Panc1 (cell line): Measurements from ENCODE around the gene NT5DC1. TPM values are rescaled to one million over a fixed set of nuclear protein-coding genes. Genes with fewer than 3 reads are reported as not detected.

Source experiments
- ATAC-seq: fragments of 200-7000 bp; cut with Tn5 transposase; 2 replicates; pipeline ENCODE4 v1.9.1; 2020; ENCODE audit warnings: mild to moderate bottlenecking, moderate library complexity
- BruUV-seq: library from RNA; stranded (reverse); fragments of 400-500 nt; replicated peaks from 2 replicates; lab custom pipeline; 2021; lab: Mats Ljungman, UMichigan
- CTCF ChIA-PET: fragments of 300-600 bp; sonication (Branson Sonifier 250); formaldehyde crosslinking; loops from one replicate; lab custom pipeline; 2022; ENCODE audit warnings: antibody characterized with exemption; lab: Charles Lee
- POLR2A ChIA-PET: fragments of 300-600 bp; sonication (Branson Sonifier 250); formaldehyde crosslinking; loops from one replicate; lab custom pipeline; 2022; ENCODE audit warnings: antibody characterized with exemption; lab: Charles Lee
- DNase-seq: peaks from one replicate; pipeline ENCODE4 v3.0.0-alpha.2; 2010; ENCODE audit warnings: low read depth, low spot score
- H3K27ac ChIP-seq: 2 replicates; pipeline ENCODE4 v1.5.1; 2011; ENCODE audit warnings: mild to moderate bottlenecking, low read length, inconsistent platforms
- H3K27me3 ChIP-seq: fragments of 200-500 bp; sonication (Bioruptor generic); 2 replicates; pipeline ENCODE4 v1.6.0; 2014; ENCODE audit warnings: low read length, inconsistent platforms; ENCODE audit not compliant: control insufficient read depth, insufficient read depth
- H3K36me3 ChIP-seq: fragments of 200-500 bp; sonication (Bioruptor generic); 2 replicates; pipeline ENCODE4 v1.5.1; 2014; ENCODE audit warnings: inconsistent platforms, mild to moderate bottlenecking, low read length, moderate library complexity; ENCODE audit not compliant: control insufficient read depth, insufficient read depth
- H3K4me1 ChIP-seq: 2 replicates; pipeline ENCODE4 v1.5.1; 2011; ENCODE audit warnings: inconsistent platforms, mild to moderate bottlenecking, low read length, moderate library complexity; ENCODE audit not compliant: control insufficient read depth, insufficient read depth
- H3K4me3 ChIP-seq, 2 experiments: 2 replicates each; pipeline ENCODE4 v1.5.1; 2011 to 2012; ENCODE audit warnings: low read depth in 2 of 2, low read length in 2 of 2, mild to moderate bottlenecking in 2 of 2, inconsistent platforms in 1 of 2, moderate library complexity in 1 of 2
- H3K9me3 ChIP-seq: fragments of 200-500 bp; sonication (Bioruptor generic); 2 replicates; pipeline ENCODE4 v1.5.1; 2014; ENCODE audit warnings: low read depth, mild to moderate bottlenecking, inconsistent platforms, low read length, moderate library complexity; ENCODE audit not compliant: control insufficient read depth, insufficient read depth
- CTCF ChIP-seq: fragments of 450-650 bp; IDR thresholded peaks from 2 replicates; pipeline ENCODE4 v1.5.1; 2017; ENCODE audit warnings: mild to moderate bottlenecking
- POLR2AphosphoS5 ChIP-seq: IDR thresholded peaks from 2 replicates; pipeline ENCODE4 v1.6.1; 2012; ENCODE audit warnings: mild to moderate bottlenecking, low read depth, low read length, moderate library complexity
- REST ChIP-seq, 2 experiments: IDR thresholded peaks; 2 replicates each; pipeline ENCODE4 v1.6.1; 2011 to 2012; ENCODE audit warnings: low read depth in 2 of 2, control low read depth in 1 of 2, low read length in 1 of 2, mild to moderate bottlenecking in 1 of 2, moderate library complexity in 1 of 2; ENCODE audit not compliant: insufficient read depth in 1 of 2
- SIN3A ChIP-seq: IDR thresholded peaks from 2 replicates; pipeline ENCODE4 v1.6.1; 2012; ENCODE audit warnings: low read depth, mild to moderate bottlenecking, low read length, moderate library complexity, borderline replicate concordance; ENCODE audit not compliant: insufficient read depth
- TCF7L2 ChIP-seq: IDR thresholded peaks from 2 replicates; pipeline ENCODE4 v1.6.1; 2011; ENCODE audit warnings: mild to moderate bottlenecking, low read depth, low read length, inconsistent platforms
- in situ Hi-C: cut with HindIII; loops from 2 replicates; pipeline ENCODE4 v1.10.0; 2016; ENCODE audit warnings: low sequenced_read_pairs, low pct_unique_long_range_greater_than_20kb
- intact Hi-C: fragments of 100-400 bp; cut with micrococcal nuclease; formaldehyde crosslinking; loops from one replicate; pipeline ENCODE4 v1.10.0; 2022; ENCODE audit not compliant: unreplicated experiment
- total RNA-seq: library from RNA; stranded (reverse); gene quantifications from one replicate; pipeline ENCODE4 v1.2.1, GENCODE V29; 2021; ENCODE audit not compliant: unreplicated experiment

NT5DC1 gene
- total RNA-seq, 1 experiment from 2014 or later = 79.1 TPM

- CTCF ChIA-PET = interaction anchor here (1.0 kb wide), 1 partner anchor 68 kb away, joined by 4 read pairs; no protein-coding TSS in a partner anchor
- Histone ChIP-seq H3K27me3 (no peaks in the 10 kb centered on the region), H3K27ac (no peak overlapping the region), H3K9me3 (no peaks in the 10 kb centered on the region), H3K4me3 (no peak overlapping the region), H3K36me3 (no peaks in the 10 kb centered on the region), H3K4me1 (peaks cover 3% of the 10 kb centered on the region; the same call in 1 of the 2 replicates)
- no peak for DNase-seq
- TF ChIP-seq CTCF = no peak
- no peak for TF ChIP-seq REST (IDR thresholded peaks at IDR 0.05; ENCODE audit: insufficient read depth in 1 of 2, low read depth in 2 of 2, low read length in 1 of 2)
- no peak for TF ChIP-seq POLR2AphosphoS5
- POLR2A ChIA-PET = no interaction called here
- ATAC-seq = no peak
- in situ Hi-C loops (no loop called here), intact Hi-C loops (no loop called here)
- BruUV-seq = no TSS peak
These were observed 21.7 kb upstream of the NT5DC1 start for GRCh38 chr6:116078945-116079344.

GRCh38 chr6:116083052-116083451 is 17.6 kb upstream of the NT5DC1 start:
- intact Hi-C loops = no loop called here
- ChIA-PET POLR2A (no interaction called here), CTCF (no interaction called here)
- no TSS peak for BruUV-seq
- H3K27me3 ChIP-seq = no peaks in the 10 kb centered on the region
- H3K4me1 ChIP-seq = peaks cover 4% of the 10 kb centered on the region; the same call in 1 of the 2 replicates
- H3K36me3 ChIP-seq = no peaks in the 10 kb centered on the region
- H3K9me3 ChIP-seq = no peaks in the 10 kb centered on the region
- TF ChIP-seq CTCF = no peak
- TF ChIP-seq SIN3A = no peak
- no peak for TF ChIP-seq TCF7L2
- no peak for TF ChIP-seq POLR2AphosphoS5
- no peak for TF ChIP-seq REST (IDR thresholded peaks at IDR 0.05; ENCODE audit: insufficient read depth in 1 of 2, low read depth in 2 of 2, low read length in 1 of 2)
- no peak overlapping the region for H3K27ac ChIP-seq
- DNase-seq = no peak
- no peak overlapping the region for H3K4me3 ChIP-seq
- no peak for ATAC-seq
- in situ Hi-C loops = no loop called here
